Lower leg skin (tissue), 3 donors: ENCODE data around the gene DGAT2L6.

Source experiments
- POLR2A ChIP-seq, 2 donors: fragments of 450-650 bp; IDR thresholded peaks; one replicate each; pipeline ENCODE4 v1.6.1; 2016 to 2017; ENCODE audit warnings: antibody characterized with exemption in 2 of 2, mild to moderate bottlenecking in 1 of 2, moderate library complexity in 1 of 2
- TF ChIP-seq, protein P1 (sequence below), 3 donors: fragments of 450-650 bp; IDR thresholded peaks; one replicate each; pipeline ENCODE4 v1.5.1; 2016; ENCODE audit warnings: antibody characterized with exemption in 3 of 3, mild to moderate bottlenecking in 3 of 3, moderate library complexity in 2 of 3

DNA sequence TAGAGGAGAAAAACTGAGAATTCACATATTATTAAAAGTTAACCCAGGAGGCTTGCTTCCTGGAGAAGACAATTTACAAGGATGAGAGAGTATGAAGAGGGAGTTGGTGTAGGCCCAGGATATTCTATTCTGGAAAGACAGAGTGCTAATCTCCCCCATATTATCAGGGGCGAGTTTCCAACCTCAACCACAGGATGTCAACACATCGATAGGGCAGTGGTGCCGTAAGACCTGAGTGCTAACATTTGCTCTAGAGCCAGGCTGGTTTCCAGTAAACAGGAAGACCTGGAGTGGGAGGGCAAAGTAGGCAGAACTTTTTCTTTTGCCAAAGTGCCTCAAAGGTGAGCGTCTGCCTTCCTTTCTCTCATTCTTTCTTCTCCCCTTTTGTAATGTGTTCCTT is 54.4 kb downstream of the DGAT2L6 start:
- TF ChIP-seq, protein P1, sequence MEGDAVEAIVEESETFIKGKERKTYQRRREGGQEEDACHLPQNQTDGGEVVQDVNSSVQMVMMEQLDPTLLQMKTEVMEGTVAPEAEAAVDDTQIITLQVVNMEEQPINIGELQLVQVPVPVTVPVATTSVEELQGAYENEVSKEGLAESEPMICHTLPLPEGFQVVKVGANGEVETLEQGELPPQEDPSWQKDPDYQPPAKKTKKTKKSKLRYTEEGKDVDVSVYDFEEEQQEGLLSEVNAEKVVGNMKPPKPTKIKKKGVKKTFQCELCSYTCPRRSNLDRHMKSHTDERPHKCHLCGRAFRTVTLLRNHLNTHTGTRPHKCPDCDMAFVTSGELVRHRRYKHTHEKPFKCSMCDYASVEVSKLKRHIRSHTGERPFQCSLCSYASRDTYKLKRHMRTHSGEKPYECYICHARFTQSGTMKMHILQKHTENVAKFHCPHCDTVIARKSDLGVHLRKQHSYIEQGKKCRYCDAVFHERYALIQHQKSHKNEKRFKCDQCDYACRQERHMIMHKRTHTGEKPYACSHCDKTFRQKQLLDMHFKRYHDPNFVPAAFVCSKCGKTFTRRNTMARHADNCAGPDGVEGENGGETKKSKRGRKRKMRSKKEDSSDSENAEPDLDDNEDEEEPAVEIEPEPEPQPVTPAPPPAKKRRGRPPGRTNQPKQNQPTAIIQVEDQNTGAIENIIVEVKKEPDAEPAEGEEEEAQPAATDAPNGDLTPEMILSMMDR (IDR thresholded peaks at IDR 0.05): no peak
- TF ChIP-seq POLR2A (IDR thresholded peaks at IDR 0.05): no peak
